Mucosa of stomach (tissue), 1 donor: ENCODE results near the gene CNTNAP1.

ENCODE experiments used
- H3K27me3 ChIP-seq: one replicate; pipeline ENCODE4 v1.7.0; 2013; ENCODE audit warnings: mild to moderate bottlenecking, low read length; ENCODE audit not compliant: control insufficient read depth, insufficient read depth
- H3K36me3 ChIP-seq: one replicate; pipeline ENCODE4 v1.7.0; 2013; ENCODE audit warnings: low read length; ENCODE audit not compliant: control insufficient read depth, insufficient read depth
- H3K4me1 ChIP-seq: one replicate; pipeline ENCODE4 v1.7.0; 2013; ENCODE audit warnings: mild to moderate bottlenecking, low read length; ENCODE audit not compliant: control insufficient read depth, insufficient read depth
- H3K4me3 ChIP-seq: one replicate; pipeline ENCODE4 v1.7.0; 2013; ENCODE audit warnings: low read length
- H3K9ac ChIP-seq: one replicate; pipeline ENCODE4 v1.7.0; 2013; ENCODE audit warnings: mild to moderate bottlenecking, low read length, moderate library complexity
- H3K9me3 ChIP-seq: one replicate; pipeline ENCODE4 v1.7.0; 2013; ENCODE audit warnings: mild to moderate bottlenecking, low read length, moderate library complexity; ENCODE audit not compliant: control insufficient read depth
- donor health status: Pancreatic carcinoma.

Gene CNTNAP1

DNA sequence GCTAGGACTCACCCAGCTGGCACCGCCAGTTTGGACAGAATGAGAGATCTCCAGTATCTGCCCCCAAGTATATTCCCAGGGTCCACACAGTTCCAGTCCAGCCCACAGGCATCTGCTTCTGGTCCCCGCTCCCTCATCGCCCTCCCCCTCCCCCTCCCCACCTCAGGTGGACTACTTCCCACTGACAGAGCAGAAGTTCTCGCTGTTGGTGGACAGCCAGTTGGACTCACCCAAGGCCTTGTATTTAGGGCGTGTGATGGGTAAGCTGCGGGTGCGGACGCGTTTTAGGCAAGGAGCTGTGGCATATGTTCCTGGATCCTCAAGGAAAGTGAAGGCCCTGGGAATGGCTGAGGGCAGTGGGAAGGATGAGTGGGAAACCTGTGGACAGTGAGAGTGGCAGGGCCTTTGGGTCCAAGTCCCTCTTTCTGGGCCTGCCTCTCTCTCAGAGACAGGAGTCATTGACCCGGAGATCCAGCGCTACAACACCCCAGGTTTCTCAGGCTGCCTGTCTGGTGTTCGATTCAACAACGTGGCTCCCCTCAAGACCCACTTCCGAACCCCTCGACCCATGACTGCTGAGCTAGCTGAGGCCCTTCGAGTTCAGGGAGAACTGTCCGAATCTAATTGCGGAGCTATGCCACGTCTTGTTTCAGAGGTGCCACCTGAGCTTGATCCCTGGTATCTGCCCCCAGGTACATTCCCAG lies 14.9 kb downstream of the CNTNAP1 start:
- H3K36me3 ChIP-seq: no peaks in the 10 kb centered on the region
- H3K9ac ChIP-seq: no peak overlapping the region
- H3K4me3 ChIP-seq: no peak overlapping the region
- no peaks in the 10 kb centered on the region for H3K9me3 ChIP-seq
- no peaks in the 10 kb centered on the region for H3K27me3 ChIP-seq
- H3K4me1 ChIP-seq: no peaks in the 10 kb centered on the region

- no peak overlapping the region for H3K4me3 ChIP-seq
- no peak overlapping the region for H3K9ac ChIP-seq
- no peaks in the 10 kb centered on the region for H3K9me3 ChIP-seq
- H3K27me3 ChIP-seq: no peaks in the 10 kb centered on the region
- H3K36me3 ChIP-seq: no peaks in the 10 kb centered on the region
- H3K4me1 ChIP-seq: no peaks in the 10 kb centered on the region
Measured at GRCh38 chr17:42698736-42699414, 16.5 kb downstream of the CNTNAP1 start.

DNA sequence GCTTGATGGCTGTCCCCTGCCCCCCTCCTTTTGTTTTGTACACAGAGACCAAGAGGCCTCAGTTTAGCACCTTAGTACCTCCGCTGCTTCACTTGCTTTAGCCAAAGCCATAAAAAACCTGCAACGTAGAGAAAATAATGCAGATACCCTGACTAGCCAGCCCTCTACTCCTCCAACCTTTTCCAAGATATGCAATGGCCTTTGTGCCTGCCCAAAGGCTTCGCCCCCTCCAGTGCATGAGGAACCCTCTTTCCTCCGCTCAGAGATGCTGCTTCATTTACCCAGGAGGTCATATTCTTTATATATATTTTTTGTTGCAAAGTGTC lies 17.0 kb downstream of the CNTNAP1 start:
- Histone ChIP-seq H3K36me3 (no peaks in the 10 kb centered on the region), H3K4me1 (no peaks in the 10 kb centered on the region), H3K4me3 (no peak overlapping the region), H3K9me3 (no peaks in the 10 kb centered on the region), H3K27me3 (no peaks in the 10 kb centered on the region), H3K9ac (no peak overlapping the region)

- Histone ChIP-seq H3K27me3 (no peaks in the 10 kb centered on the region), H3K4me1 (no peaks in the 10 kb centered on the region), H3K9ac (no peak overlapping the region), H3K4me3 (no peak overlapping the region), H3K9me3 (no peaks in the 10 kb centered on the region), H3K36me3 (peaks cover 3% of the 10 kb centered on the region)
Measured at GRCh38 chr17:42700586-42701289, 18.4 kb downstream of the CNTNAP1 start.

DNA sequence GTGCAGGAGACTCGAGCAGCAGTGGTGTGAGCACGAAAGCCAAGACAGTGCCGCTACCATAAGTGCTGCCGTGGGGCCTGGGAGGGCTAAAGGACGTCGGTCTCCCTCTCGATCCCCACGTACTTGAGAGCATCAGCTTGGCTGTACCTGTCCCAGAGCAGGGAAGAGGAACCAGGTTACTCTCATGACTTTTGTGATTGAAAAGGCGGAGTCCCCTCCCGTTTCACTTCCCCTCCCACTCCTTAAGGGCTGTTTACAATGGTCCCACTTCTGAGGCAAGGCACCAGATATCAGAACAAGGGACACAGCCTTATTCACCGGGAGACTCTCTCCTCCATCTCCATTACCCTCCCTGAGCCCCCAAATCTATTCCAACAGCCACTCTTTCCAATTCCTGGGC lies 20.1 kb downstream of the CNTNAP1 start:
- no peaks in the 10 kb centered on the region for H3K27me3 ChIP-seq
- no peaks in the 10 kb centered on the region for H3K4me1 ChIP-seq
- peaks cover 3% of the 10 kb centered on the region for H3K36me3 ChIP-seq

GRCh38 chr17:42704490-42704836 lies 22.1 kb downstream of the CNTNAP1 start:
- Histone ChIP-seq H3K36me3 (peaks cover 3% of the 10 kb centered on the region), H3K4me3 (no peak overlapping the region), H3K4me1 (no peaks in the 10 kb centered on the region), H3K27me3 (no peaks in the 10 kb centered on the region), H3K9ac (no peak overlapping the region), H3K9me3 (no peaks in the 10 kb centered on the region)

More for the DNA sequence above, 20.1 kb downstream of the CNTNAP1 start:
- no peaks in the 10 kb centered on the region for H3K9me3 ChIP-seq
- H3K9ac ChIP-seq: no peak overlapping the region
- no peak overlapping the region for H3K4me3 ChIP-seq

GRCh38 chr17:42704837-42705494 lies 22.6 kb downstream of the CNTNAP1 start:
- Histone ChIP-seq H3K9me3 (no peaks in the 10 kb centered on the region), H3K4me3 (no peak overlapping the region), H3K27me3 (no peaks in the 10 kb centered on the region), H3K9ac (no peak overlapping the region), H3K4me1 (no peaks in the 10 kb centered on the region), H3K36me3 (peaks cover 3% of the 10 kb centered on the region)

- Histone ChIP-seq H3K27me3 (no peaks in the 10 kb centered on the region), H3K9ac (no peak overlapping the region), H3K9me3 (no peaks in the 10 kb centered on the region), H3K4me1 (no peaks in the 10 kb centered on the region), H3K36me3 (peaks cover 10% of the 10 kb centered on the region), H3K4me3 (no peak overlapping the region)
Measured at GRCh38 chr17:42706732-42707131, 24.4 kb downstream of the CNTNAP1 start.

- H3K4me3 ChIP-seq: no peak overlapping the region
- H3K4me1 ChIP-seq: no peaks in the 10 kb centered on the region
- no peaks in the 10 kb centered on the region for H3K9me3 ChIP-seq
- peaks cover 15% of the 10 kb centered on the region for H3K36me3 ChIP-seq
- H3K27me3 ChIP-seq: no peaks in the 10 kb centered on the region
- no peak overlapping the region for H3K9ac ChIP-seq
Measured at GRCh38 chr17:42708588-42708987, 26.3 kb downstream of the CNTNAP1 start.

DNA sequence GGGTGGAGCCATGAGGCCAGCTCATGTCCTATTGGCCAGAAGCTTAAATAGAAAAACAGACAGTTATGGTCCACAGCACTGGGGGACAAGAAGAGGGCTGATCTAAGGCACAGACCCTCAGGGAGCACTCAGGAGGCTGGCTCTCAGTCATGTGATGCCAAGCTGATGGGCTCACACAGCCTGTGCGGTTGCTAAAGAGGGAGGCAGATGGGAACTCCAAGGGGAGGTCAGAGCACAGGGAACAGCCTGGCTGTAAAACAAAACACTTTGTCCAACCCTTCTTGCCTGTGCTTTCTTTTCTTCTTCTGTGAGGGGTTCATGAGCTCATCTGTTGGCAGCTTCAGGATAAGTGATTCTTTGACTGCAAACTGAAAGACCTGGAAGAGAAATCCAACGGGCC lies 27.2 kb downstream of the CNTNAP1 start:
- no peak overlapping the region for H3K4me3 ChIP-seq
- H3K36me3 ChIP-seq: peaks cover 15% of the 10 kb centered on the region
- no peaks in the 10 kb centered on the region for H3K27me3 ChIP-seq
- no peaks in the 10 kb centered on the region for H3K9me3 ChIP-seq
- no peak overlapping the region for H3K9ac ChIP-seq
- no peaks in the 10 kb centered on the region for H3K4me1 ChIP-seq

GRCh38 chr17:42720996-42721583 lies 38.8 kb downstream of the CNTNAP1 start:
- no peaks in the 10 kb centered on the region for H3K4me1 ChIP-seq
- H3K9ac ChIP-seq: no peak overlapping the region
- no peaks in the 10 kb centered on the region for H3K9me3 ChIP-seq
- H3K36me3 ChIP-seq: peaks cover 6% of the 10 kb centered on the region
- no peaks in the 10 kb centered on the region for H3K27me3 ChIP-seq
- no peak overlapping the region for H3K4me3 ChIP-seq

DNA sequence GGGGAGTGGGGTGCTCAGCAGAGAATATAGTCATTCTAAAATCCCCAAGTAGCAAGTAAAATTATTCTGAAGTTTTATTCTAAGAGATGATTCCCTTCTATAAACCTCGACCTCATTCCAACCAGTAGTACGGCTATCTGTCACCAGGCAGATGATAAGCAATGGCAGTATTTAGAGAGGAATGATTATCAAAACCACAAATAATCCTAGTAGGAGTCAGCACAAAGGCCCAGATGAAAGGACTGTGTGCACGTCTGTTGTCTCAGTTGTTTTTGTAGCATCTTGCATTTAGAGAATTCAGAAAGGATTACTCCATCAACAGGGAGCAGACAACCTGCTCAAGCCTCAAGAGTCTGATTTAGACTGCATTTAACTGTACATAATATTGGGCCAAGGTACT lies 41.3 kb downstream of the CNTNAP1 start:
- Histone ChIP-seq H3K4me1 (no peaks in the 10 kb centered on the region), H3K9me3 (no peaks in the 10 kb centered on the region), H3K27me3 (no peaks in the 10 kb centered on the region), H3K9ac (no peak overlapping the region), H3K4me3 (no peak overlapping the region), H3K36me3 (peaks cover 6% of the 10 kb centered on the region)
